Activated CD4-positive, alpha-beta T cell treated with anti-CD3 and anti-CD28 coated beads, Interleukin-2, amount 50 U/mL, for 4 hours (primary cell): ENCODE results near the gene SDSL.

Experiments
- DNase-seq, 2 experiments: peaks; one replicate each; pipeline ENCODE4 v3.0.0-alpha.2; 2020

SDSL gene

GRCh38 chr12:113422886-113423669 is 898 bp downstream of the SDSL start:
- DNase-seq: no peak

- no peak for DNase-seq
Measured at GRCh38 chr12:113424456-113424855, 2.3 kb downstream of the SDSL start.

- DNase-seq: peak; percentile 35 to 44
Measured at GRCh38 chr12:113424915-113425823, 3.0 kb downstream of the SDSL start.

GRCh38 chr12:113425960-113426453 is 3.8 kb downstream of the SDSL start:
- no peak for DNase-seq

- DNase-seq: no peak
Measured at GRCh38 chr12:113427882-113428281, 5.7 kb downstream of the SDSL start.

- no peak for DNase-seq
Measured at GRCh38 chr12:113428482-113428881, 6.3 kb downstream of the SDSL start.

- DNase-seq: no peak
Measured at GRCh38 chr12:113432986-113433385, 10.8 kb downstream of the SDSL start.

- DNase-seq: no peak
Measured at GRCh38 chr12:113435367-113435766, 13.2 kb downstream of the SDSL start.

- DNase-seq: no peak
Measured at GRCh38 chr12:113436586-113436985, 14.4 kb downstream of the SDSL start.

- DNase-seq: no peak
Measured at GRCh38 chr12:113436993-113437728, 15.0 kb downstream of the SDSL start.

GRCh38 chr12:113437729-113438100 is 15.5 kb downstream of the SDSL start:
- no peak for DNase-seq

GRCh38 chr12:113438523-113439300 is 16.5 kb downstream of the SDSL start:
- no peak for DNase-seq

- no peak for DNase-seq
Measured at GRCh38 chr12:113439301-113439597, 17.1 kb downstream of the SDSL start.

GRCh38 chr12:113439606-113440030 is 17.4 kb downstream of the SDSL start:
- DNase-seq: no peak

GRCh38 chr12:113440336-113440735 is 18.2 kb downstream of the SDSL start:
- DNase-seq: no peak

- DNase-seq: no peak
Measured at GRCh38 chr12:113440947-113441782, 19.0 kb downstream of the SDSL start.

- DNase-seq: no peak
Measured at GRCh38 chr12:113443030-113443539, 20.9 kb downstream of the SDSL start.

GRCh38 chr12:113445544-113446171 is 23.5 kb downstream of the SDSL start:
- no peak for DNase-seq

- DNase-seq: no peak
Measured at GRCh38 chr12:113448873-113449272, 26.7 kb downstream of the SDSL start.

GRCh38 chr12:113449299-113449698 is 27.1 kb downstream of the SDSL start:
- DNase-seq: no peak

- DNase-seq: no peak
Measured at GRCh38 chr12:113449839-113450238, 27.7 kb downstream of the SDSL start.
